ENCODE data around the gene INO80C.

Gene INO80C

DNA sequence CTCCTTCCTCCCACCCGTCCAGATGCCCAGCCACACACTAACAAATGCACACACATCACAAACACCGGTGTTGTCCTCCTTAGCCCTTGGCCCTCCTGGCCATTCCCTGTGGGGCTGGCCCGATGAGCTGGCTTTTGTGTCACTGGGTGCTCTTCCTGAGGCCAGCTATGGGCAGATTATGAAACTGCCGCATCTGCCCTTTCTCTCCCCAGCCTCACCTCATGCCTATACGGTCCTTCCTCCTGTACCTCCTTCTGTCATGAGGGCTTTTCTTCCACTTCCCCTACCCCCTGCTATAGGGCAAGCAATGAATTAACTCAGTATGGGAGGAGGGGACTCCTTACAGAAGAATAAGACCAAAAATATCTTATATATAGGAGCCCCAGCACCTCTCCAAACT, 10.3 kb upstream of the INO80C start:
- Histone ChIP-seq H3K9ac (ENCODE audit: low read length) (no peak overlapping the region), H3K4me2 (ENCODE audit: low read length) (no peak overlapping the region), H3K36me3 (replicated peaks; ENCODE audit: low read depth, low read length) (no peaks in the 10 kb centered on the region), H4K20me1 (ENCODE audit: insufficient read depth, low read length) (no peaks in the 10 kb centered on the region), H2AFZ (ENCODE audit: low read depth, low read length) (no peak overlapping the region), H3K9me3 (ENCODE audit: insufficient read depth, low read length) (no peaks in the 10 kb centered on the region), H3K4me1 (ENCODE audit: low read length) (peaks cover 33% of the 10 kb centered on the region), H3K27me3 (ENCODE audit: low read depth, low read length) (no peaks in the 10 kb centered on the region), H3K4me3 (ENCODE audit: low read length) (no peak overlapping the region), H3K79me2 (ENCODE audit: low read length) (no peaks in the 10 kb centered on the region), H3K27ac (ENCODE audit: low read length) (no peak overlapping the region)
- TF ChIP-seq EZH2phosphoT487 (IDR thresholded peaks at IDR 0.05; ENCODE audit: low read depth): no peak
- TF ChIP-seq, protein P1, sequence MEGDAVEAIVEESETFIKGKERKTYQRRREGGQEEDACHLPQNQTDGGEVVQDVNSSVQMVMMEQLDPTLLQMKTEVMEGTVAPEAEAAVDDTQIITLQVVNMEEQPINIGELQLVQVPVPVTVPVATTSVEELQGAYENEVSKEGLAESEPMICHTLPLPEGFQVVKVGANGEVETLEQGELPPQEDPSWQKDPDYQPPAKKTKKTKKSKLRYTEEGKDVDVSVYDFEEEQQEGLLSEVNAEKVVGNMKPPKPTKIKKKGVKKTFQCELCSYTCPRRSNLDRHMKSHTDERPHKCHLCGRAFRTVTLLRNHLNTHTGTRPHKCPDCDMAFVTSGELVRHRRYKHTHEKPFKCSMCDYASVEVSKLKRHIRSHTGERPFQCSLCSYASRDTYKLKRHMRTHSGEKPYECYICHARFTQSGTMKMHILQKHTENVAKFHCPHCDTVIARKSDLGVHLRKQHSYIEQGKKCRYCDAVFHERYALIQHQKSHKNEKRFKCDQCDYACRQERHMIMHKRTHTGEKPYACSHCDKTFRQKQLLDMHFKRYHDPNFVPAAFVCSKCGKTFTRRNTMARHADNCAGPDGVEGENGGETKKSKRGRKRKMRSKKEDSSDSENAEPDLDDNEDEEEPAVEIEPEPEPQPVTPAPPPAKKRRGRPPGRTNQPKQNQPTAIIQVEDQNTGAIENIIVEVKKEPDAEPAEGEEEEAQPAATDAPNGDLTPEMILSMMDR (IDR thresholded peaks at IDR 0.05; ENCODE audit: low read depth, low read length): no peak

GRCh38 chr18:35507623-35508022, 9.9 kb upstream of the INO80C start:
- no peak for TF ChIP-seq EZH2phosphoT487 (IDR thresholded peaks at IDR 0.05; ENCODE audit: low read depth)
- TF ChIP-seq, protein P1 (IDR thresholded peaks at IDR 0.05; ENCODE audit: low read depth, low read length): no peak
- H3K27ac ChIP-seq (ENCODE audit: low read length): no peak overlapping the region
- H3K79me2 ChIP-seq (ENCODE audit: low read length): no peaks in the 10 kb centered on the region
- no peaks in the 10 kb centered on the region for H3K27me3 ChIP-seq (ENCODE audit: low read depth, low read length)
- H3K4me3 ChIP-seq (ENCODE audit: low read length): no peak overlapping the region
- no peak overlapping the region for H2AFZ ChIP-seq (ENCODE audit: low read depth, low read length)
- H4K20me1 ChIP-seq (ENCODE audit: insufficient read depth, low read length): no peaks in the 10 kb centered on the region
- no peak overlapping the region for H3K4me2 ChIP-seq (ENCODE audit: low read length)
- H3K9me3 ChIP-seq (ENCODE audit: insufficient read depth, low read length): no peaks in the 10 kb centered on the region
- H3K36me3 ChIP-seq (replicated peaks; ENCODE audit: low read depth, low read length): no peaks in the 10 kb centered on the region
- H3K9ac ChIP-seq (ENCODE audit: low read length): no peak overlapping the region
- peaks cover 33% of the 10 kb centered on the region for H3K4me1 ChIP-seq (ENCODE audit: low read length)

DNA sequence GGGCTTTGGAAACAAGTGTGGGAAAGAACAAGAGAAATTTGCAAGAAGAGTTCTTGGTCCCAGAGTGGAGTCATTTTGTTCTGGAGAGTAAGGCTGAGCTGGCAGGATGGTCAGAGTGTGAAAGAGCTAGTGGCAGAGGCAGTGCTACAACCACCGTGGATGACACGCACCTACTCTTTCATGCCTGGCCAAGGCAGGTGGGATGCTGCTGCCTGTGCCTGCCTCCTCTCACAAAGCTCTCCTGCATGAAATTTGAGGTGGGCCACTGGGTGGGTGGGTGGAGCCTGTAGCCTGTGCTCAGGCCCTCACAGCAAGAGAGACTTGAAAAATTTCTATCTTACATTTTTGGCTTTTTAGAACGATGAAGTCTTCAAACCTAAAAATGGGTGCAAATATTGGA, 9.4 kb upstream of the INO80C start:
- no peaks in the 10 kb centered on the region for H3K36me3 ChIP-seq (replicated peaks; ENCODE audit: low read depth, low read length)

DNA sequence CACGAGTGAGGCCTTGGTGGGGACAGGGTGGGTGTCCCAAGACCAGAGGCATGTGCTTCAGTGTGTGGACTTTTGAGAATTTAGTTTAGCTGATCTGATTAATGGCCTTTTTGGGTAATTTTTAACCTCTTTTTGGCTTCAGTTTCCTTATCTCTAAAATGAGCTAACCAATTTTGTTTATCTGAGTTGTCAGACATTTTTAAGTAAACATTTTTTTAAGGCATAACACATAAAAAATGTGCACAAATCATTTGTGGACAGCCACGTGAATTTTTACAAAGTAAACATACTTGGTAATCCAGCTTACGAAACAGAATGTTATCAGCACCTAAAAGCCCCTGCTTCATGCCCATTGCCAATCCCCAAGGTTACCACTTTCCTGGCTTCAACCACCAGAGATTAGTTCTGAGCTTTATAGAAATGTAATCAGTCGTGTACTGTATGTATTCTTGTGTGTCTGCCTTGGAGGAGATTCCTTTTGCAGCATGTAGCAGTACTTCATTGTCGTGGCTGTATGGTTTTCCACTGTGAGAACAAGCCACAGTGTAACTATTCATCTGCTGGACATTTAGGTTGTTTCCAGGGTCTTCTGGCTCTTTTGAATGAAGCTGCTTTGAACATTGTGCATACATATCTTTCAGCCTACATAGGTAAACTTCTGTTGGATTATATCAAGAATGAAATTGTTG, 8.4 kb upstream of the INO80C start:
- Histone ChIP-seq H3K4me2 (ENCODE audit: low read length) (no peak overlapping the region), H3K27ac (ENCODE audit: low read length) (no peak overlapping the region), H2AFZ (ENCODE audit: low read depth, low read length) (no peak overlapping the region), H3K4me3 (ENCODE audit: low read length) (no peak overlapping the region), H3K79me2 (ENCODE audit: low read length) (no peaks in the 10 kb centered on the region), H3K9me3 (ENCODE audit: insufficient read depth, low read length) (no peaks in the 10 kb centered on the region), H3K36me3 (replicated peaks; ENCODE audit: low read depth, low read length) (no peaks in the 10 kb centered on the region), H4K20me1 (ENCODE audit: insufficient read depth, low read length) (no peaks in the 10 kb centered on the region), H3K9ac (ENCODE audit: low read length) (no peak overlapping the region), H3K27me3 (ENCODE audit: low read depth, low read length) (no peaks in the 10 kb centered on the region), H3K4me1 (ENCODE audit: low read length) (peaks cover 21% of the 10 kb centered on the region)
- TF ChIP-seq, protein P1 (IDR thresholded peaks at IDR 0.05; ENCODE audit: low read depth, low read length): no peak
- TF ChIP-seq EZH2phosphoT487 (IDR thresholded peaks at IDR 0.05; ENCODE audit: low read depth): no peak

More for the DNA sequence above, 9.4 kb upstream of the INO80C start:
- no peak for TF ChIP-seq EZH2phosphoT487 (IDR thresholded peaks at IDR 0.05; ENCODE audit: low read depth)
- TF ChIP-seq, protein P1 (IDR thresholded peaks at IDR 0.05; ENCODE audit: low read depth, low read length): no peak
- Histone ChIP-seq H3K9ac (ENCODE audit: low read length) (no peak overlapping the region), H3K27me3 (ENCODE audit: low read depth, low read length) (no peaks in the 10 kb centered on the region), H3K9me3 (ENCODE audit: insufficient read depth, low read length) (no peaks in the 10 kb centered on the region), H3K4me2 (ENCODE audit: low read length) (no peak overlapping the region), H3K4me1 (ENCODE audit: low read length) (peaks cover 31% of the 10 kb centered on the region), H2AFZ (ENCODE audit: low read depth, low read length) (no peak overlapping the region), H3K27ac (ENCODE audit: low read length) (no peak overlapping the region), H4K20me1 (ENCODE audit: insufficient read depth, low read length) (no peaks in the 10 kb centered on the region), H3K4me3 (ENCODE audit: low read length) (no peak overlapping the region), H3K79me2 (ENCODE audit: low read length) (no peaks in the 10 kb centered on the region)
